Fibroblast of skin of scalp (primary cell): ENCODE measurements around the gene VPREB3.

ENCODE experiments used
- DNase-seq: peaks from one replicate; pipeline ENCODE4 v3.0.0-alpha.2; 2013

The VPREB3 gene

GRCh38 chr22:23782703-23783102 is 28.5 kb upstream of the VPREB3 start:
- DNase-seq = no peak

DNA sequence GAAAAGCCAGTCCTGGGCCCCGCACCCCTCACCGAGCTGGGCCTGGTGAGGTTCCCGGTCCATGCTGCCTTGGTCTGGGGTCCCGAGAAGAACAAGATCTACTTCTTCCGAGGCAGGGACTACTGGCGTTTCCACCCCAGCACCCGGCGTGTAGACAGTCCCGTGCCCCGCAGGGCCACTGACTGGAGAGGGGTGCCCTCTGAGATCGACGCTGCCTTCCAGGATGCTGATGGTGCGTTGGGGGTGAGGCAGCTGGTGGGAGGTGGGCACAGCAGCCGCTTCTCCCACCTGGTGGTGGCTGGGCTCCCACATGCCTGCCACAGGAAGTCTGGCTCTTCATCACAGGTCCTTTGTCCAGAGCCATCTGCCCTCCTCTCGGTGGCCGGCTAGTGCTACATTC is 28.0 kb upstream of the VPREB3 start:
- DNase-seq = no peak

GRCh38 chr22:23781511-23782183 is 27.4 kb upstream of the VPREB3 start:
- peak; percentile 70 for DNase-seq

- DNase-seq = no peak
These were observed 26.8 kb upstream of the VPREB3 start for GRCh38 chr22:23781065-23781464.

GRCh38 chr22:23780146-23780748 is 26.0 kb upstream of the VPREB3 start:
- DNase-seq = no peak

GRCh38 chr22:23779731-23780130 is 25.5 kb upstream of the VPREB3 start:
- no peak for DNase-seq

DNA sequence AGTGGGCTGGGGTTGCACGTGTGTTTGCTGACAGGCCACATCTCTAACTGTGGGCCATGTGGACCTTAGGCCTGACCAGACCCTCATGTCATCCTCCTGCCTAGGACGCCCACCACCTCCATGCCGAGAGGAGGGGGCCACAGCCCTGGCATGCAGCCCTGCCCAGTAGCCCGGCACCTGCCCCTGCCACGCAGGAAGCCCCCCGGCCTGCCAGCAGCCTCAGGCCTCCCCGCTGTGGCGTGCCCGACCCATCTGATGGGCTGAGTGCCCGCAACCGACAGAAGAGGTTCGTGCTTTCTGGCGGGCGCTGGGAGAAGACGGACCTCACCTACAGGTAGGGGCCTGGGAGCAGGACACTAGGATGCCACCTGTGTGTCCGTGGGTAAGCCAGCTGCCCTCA is 24.9 kb upstream of the VPREB3 start:
- DNase-seq = no peak

GRCh38 chr22:23778577-23778900 is 24.3 kb upstream of the VPREB3 start:
- no peak for DNase-seq

DNA sequence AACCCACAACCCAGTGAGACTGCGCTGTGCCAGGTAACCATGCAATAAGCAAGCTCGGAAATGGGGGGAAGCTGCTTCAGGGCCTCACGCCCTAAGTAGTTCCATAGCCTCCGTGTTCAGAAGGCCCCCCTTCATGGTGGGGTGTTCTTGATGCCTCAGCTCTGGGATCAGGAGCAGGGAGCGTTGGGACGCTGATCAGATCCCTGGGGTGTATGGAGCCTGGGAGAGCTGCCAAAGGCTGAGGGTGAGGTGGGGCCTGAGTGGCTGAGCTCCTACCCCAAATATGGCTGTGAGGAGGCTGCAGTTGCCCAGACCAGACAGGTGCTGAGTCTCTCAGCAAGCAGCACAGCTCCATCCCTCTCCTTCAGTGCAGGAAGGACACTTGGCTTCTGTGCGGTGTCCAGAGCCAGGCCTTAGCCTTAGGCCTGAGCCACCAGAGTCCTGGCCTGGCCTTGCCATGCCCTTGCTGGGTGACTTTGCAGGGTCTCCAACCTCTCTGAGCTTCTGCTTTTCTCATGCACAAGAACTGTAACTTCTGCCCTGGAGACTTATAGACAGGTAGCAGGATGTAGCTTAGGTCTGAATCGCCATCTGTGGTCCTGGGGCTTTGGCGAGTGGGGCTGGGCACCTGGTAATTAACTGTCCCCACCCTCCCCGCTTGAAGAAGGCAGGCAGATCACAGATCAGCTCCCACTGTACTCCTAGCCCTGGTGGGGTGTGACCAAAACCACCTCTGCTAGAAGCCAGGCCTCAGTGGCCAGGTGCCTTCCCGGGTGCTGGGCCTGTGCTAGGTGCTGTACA is 23.8 kb upstream of the VPREB3 start:
- DNase-seq = peak; percentile 41

DNA sequence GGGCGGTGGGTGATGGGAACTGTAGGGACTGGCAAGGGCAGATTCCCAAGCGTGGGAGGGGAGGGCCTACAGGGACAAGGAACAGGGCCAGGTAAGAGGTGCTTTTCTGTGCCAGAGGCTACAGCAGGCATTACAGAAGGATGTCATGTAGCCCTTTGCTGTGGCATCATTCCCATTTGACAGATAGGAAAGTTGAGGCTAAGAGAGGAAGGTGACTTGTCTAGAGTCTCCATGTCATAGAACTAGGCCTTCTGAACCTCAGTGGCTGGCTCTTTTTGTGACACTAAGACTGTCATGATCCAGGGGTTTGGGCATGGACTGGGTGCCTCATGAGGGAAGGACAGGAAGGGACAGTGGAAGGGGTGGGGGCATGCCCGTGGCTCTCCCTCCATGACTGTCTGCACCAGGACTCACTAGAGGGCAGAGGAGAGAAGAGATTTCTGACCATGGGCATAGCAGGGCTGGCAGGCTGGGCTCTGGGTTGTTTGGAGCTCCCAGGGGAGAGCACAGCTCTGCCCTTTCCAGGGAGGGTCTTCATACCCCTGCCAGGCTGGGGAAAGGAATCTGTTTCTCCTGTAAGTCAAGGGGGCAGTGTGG is 21.7 kb upstream of the VPREB3 start:
- DNase-seq = no peak

- DNase-seq = peak; percentile 68
These were observed 20.8 kb upstream of the VPREB3 start for GRCh38 chr22:23774922-23775436.

- DNase-seq = no peak
These were observed 20.1 kb upstream of the VPREB3 start for GRCh38 chr22:23774114-23774921.

- DNase-seq = no peak
These were observed 19.4 kb upstream of the VPREB3 start for GRCh38 chr22:23773483-23774113.

GRCh38 chr22:23772649-23773473 is 18.6 kb upstream of the VPREB3 start, which contains the start of gene MMP11:
Gene MMP11, plus strand, starts transcription at chr22:23772849. Its CDS starts 22 bp downstream, at chr22:23772871.
- DNase-seq = peak; percentile 60

DNA sequence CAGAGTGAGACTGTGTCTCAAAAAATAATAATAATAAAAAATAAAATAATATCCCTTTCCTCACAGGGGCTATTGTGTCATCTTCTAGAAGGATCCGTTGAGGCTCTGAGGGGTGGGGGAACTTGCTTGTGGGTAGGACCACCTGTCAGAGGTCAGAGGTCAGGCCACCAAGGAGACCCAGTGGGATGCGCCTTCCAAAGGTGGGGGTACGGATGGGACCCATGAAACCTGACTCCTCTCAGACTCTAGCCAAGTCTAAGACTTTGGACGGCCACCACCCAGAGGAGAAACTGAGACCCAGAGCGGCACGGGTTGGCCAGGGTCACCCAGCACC is 18.1 kb upstream of the VPREB3 start:
- no peak for DNase-seq

DNA sequence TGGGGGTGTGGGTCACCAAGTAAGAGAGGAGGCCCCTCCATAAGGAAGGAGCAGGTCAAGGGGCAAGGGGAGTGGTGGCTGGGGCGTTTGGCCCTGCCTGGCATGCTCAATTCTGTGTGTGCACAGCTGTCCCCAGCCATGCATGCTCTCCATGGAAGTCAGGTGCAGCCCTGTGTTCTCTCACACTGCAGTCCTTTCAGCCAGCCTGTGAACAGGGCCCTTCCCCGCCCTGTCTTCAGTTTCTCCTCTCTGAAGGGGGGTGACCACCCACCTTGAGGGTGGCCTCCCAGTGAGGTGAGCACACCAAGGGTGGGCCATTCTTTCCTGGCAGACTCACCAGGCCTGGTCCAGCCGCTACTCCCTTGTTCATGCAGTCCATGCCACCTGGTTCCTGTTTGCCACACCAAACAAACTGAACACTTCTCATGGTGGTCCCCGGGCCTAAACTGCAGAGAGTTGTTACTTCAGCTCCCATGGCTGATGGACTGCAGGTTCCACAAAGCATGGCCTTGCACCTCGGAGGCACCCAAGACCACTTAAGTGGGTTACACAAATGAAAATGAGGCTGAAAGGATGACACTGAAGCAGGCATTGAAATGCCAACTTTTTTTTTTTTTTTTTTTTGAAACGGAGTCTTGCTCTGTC is 15.2 kb upstream of the VPREB3 start:
- no peak for DNase-seq

DNA sequence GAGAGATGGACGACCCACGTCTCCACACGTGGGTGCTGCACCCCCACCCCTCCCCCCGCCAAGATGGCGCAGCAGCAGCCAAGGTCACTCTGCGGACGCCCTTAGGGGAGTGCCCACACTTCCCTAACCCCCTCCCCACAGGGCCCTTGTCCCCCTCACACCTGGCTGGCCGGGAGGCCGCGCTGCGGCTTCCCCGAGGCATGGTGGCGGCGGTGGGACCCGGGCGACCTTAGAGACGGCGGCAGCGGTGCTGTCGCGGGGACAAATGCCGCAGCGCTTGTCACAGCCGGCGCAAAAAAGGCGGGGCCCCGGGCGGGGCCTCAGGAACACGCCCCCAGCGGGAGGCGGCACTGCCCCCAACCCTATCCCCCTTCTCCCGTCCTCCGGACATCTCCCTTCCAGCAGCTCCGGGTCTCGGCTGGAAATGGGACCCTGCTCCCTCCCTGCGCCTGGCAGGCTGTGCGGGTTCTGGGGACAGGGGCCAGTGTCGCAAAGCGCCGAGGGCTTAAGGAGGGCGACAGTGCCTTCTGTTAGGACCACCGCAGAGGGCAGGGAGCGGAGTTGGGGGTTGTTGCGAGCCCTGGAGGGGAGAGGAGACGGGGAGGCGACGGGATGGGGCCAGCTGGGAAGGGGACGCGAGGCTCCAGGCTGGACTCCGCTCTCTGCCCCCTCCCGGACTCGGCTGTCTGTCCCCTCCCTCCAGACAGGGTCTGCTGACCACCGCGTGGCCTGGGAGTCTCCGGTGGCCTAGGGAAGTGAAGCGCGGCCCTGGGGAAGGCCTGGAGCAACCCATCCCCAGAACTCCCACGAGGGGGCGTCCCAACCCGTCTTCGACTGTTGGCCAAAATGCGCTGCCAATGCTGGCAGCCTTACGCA is 13.7 kb upstream of the VPREB3 start, which contains the start of gene CHCHD10:
CHCHD10 (minus strand) TSS at position 300 of the 876 bp plus-strand sequence; CDS start at position 202, 98 bp downstream.
- DNase-seq = peak; percentile 76

DNA sequence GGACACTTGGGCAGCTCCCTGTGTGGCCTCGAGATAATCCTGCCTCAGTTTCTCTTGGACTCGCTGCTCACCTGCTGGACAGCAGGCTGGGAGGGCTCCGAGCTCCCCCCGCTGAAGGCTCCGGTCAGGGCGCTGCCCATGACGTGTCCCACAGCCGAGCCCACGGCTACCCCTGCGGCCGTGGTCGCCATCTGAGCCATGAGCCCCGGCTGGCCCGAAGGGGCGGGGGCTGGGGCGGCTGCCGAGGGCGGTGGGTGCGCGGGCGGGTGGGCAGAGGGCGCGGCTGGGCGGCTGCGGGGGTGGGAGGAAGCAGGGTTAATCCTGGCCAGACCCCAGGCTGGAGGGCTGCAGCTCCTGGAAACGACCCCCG is 13.1 kb upstream of the VPREB3 start:
- DNase-seq = no peak
